Measurements from ENCODE around the gene MTHFR.

MTHFR gene

GRCh38 chr1:11805422-11806306 is at the start of gene MTHFR, which contains the start of gene CLCN6:
Gene MTHFR, minus strand, starts transcription at chr1:11805964. Its CDS starts 2,848 bp downstream, at chr1:11803116.
Gene CLCN6, plus strand, starts transcription at chr1:11806191. Its CDS starts 72 bp downstream, at chr1:11806263.
- DNase-seq (ENCODE audit: low read depth in 2 of 2): peak; percentile 92 to 95

DNA sequence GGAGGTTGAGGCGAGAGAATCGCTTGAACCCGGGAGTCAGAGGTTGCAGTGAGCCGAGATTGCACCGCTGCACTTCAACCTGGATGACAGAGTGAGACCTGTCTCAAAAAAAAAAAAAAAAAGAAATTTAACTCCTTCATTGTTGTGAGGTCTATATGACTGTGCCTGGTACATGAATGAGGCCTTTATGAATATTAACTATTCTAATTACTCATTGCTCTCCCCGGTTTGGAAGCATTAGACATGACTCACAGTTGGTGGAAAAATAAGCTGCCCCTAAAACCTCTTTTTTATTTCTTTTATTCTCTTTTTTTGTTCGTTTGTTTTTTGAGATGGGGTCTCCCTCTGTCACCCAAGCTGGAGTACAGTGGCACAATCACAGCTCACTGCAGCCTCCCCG is 49.7 kb upstream of the MTHFR start:
- no peak for DNase-seq (ENCODE audit: low read depth in 2 of 2)

DNA sequence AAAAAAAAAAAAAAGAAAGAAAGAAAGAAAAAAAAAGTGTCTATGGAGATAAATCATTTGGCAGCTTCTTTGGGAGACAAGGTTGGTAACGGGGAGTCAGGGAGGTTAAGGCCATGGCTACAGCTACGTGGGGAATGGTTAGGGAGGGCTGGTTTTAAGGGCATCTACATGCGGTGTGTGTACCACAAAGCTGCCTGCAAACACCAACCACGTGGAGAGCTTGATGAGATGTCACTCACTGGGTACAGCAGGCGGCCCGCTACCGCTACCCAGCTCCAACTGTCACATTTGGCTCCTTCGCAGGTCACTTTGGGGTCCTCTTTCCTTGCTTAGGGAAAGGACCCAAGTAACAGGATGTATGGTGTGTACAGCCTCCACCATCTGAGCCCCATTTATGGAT is 48.8 kb upstream of the MTHFR start:
- no peak for DNase-seq (ENCODE audit: low read depth in 2 of 2)

GRCh38 chr1:11851180-11851579 is 45.4 kb upstream of the MTHFR start:
- DNase-seq (ENCODE audit: low read depth in 2 of 2): no peak

GRCh38 chr1:11850156-11850555 is 44.4 kb upstream of the MTHFR start:
- DNase-seq (ENCODE audit: low read depth in 2 of 2): no peak

DNA sequence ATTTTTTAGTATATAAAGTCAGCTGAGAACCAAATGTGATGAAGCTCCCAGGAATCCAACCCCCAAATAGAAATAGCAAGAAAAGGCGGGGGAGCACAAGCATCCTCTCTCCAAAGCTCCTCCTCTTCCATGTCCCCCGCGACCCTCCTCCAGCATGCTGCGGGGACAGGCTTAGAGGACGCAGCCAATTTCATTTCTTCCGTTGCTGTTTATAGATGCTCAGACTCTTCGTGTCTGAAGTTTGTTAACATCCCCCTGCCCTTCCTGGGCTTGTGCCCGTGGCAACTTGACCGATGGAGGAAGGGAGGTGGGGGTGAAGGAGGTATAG is 42.6 kb upstream of the MTHFR start:
- no peak for DNase-seq (ENCODE audit: low read depth in 2 of 2)

DNA sequence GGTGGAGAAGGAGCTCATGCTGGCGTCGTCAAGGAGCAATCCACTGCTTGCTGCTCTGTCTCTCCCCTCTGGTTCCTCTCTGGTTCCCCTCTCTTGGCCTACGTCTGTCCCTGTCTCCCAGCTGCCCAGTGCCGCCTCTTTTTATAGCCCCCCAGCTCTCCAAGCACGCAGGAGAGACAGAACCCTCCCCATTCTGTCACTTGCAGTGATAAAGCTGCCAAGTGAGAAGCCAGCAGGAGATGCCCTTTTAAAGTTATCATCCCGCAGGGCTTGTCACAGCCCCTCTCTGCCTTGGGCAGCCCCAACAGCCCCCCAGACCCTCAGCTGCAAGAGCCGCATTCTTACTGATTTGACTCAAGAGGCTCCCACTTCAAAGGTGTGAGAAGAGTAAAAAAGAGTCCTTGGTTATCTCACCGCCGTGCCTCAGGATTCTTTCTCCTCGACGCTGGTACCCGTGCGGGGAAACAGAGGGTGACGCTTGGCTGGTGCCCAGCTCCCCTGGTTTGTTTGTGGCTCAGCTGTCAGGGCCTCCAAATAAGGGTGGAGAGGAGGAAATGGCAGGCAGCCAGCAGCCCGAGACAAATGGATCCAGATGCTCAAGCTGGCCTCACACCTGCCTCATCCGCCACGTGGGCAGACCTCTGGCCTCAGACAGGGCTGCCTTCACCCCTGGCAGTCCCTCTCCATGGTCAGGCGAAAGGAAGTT is 42.1 kb upstream of the MTHFR start, which contains the start of gene NPPA:
NPPA (minus strand) TSS at position 117 of the 706 bp plus-strand sequence; CDS start at position 18, 99 bp downstream.
- DNase-seq (ENCODE audit: low read depth in 2 of 2): no peak

GRCh38 chr1:11845641-11846335 is 40.0 kb upstream of the MTHFR start:
- DNase-seq (ENCODE audit: low read depth in 2 of 2): no peak

- no peak for DNase-seq (ENCODE audit: low read depth in 2 of 2)
Observed at GRCh38 chr1:11842154-11843041, 36.6 kb upstream of the MTHFR start.

DNA sequence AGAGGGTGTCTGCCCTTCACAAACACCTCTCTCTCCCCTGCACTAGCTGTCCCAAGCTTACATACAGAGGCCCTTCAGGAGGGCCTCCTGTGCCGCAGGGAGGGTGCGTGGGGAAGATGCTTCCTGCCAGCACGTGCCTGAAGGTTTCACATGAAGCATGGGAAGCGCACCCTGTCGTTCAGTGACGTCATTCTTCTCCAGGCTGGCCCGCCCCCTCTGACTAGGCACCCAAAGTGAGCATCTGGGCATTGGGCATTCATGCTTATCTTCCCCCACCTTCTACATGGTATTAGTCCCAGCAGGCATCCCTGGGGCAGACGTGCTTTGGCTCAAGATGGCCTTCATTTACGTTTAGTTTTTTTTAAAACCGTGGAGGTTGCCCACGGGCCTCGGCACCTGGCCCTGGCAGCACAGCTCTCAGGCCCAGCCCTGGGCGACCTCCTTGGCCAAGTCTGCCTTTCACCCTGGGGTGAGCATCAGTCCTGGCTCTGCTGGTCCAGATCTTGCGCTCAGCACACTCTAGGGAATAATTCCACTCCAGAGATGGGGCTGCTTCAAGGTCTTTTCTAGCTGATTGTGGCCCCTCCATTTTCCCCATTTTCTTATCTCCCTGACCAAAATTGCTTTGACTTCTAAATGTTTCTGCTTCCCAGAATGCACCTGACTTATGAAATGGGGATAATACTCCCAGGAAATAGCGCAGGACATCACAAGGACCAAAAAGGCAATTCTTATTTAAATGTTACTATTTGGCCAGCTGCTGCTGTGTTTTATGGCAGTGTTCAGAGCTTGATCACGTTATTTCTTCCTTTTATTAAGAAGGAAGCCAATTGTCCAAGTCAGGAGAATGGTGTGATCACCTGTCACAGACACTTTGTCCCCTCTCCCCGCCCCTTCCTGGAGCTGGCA is 35.7 kb upstream of the MTHFR start:
- DNase-seq (ENCODE audit: low read depth in 2 of 2): no peak

GRCh38 chr1:11839727-11840705 is 34.3 kb upstream of the MTHFR start:
- no peak for DNase-seq (ENCODE audit: low read depth in 2 of 2)

DNA sequence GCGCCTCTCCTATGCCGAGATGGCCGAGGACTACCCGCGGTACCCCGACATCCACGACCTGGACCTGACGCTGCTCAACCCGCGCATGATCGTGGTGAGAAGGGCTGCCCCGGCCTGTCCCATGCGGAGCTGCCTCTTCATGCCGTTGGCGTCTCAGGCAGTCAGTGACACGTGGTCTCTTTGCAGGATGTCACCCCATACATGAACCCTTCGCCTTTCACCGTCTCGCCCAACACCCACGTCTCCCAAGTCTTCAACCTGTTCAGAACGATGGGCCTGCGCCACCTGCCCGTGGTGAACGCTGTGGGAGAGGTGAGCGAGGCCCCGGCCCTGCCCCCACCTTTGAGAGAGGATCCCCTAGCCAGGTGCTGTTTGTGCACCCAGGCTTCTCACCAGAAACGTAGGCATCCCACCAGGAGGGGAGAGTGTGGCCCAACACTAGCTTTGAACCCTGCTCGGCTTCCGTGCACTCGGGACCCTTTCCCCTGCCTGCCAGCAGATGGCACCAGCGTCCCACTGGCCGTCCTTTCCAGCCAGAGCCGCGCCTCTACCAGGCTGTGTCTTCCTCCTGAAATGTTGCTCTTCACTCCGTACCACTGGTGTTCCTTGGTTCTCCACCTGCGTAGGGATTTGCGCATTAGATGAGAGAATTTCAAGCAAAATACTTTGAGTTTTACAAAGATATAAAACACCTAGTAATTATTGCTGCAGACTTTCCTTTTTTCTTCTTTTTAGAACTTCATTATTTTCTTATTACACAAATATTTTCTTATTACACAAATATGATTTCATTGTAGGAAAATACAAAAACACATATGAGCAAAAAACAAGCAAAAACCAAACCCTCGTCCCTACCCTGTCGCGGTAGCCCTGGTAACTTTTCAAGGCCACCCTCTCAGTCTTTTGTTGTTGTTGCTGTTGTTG is 32.8 kb upstream of the MTHFR start:
- DNase-seq (ENCODE audit: low read depth in 2 of 2): peak; percentile 67 to 70

- no peak for DNase-seq (ENCODE audit: low read depth in 2 of 2)
Observed at GRCh38 chr1:11837767-11838348, 32.1 kb upstream of the MTHFR start.

DNA sequence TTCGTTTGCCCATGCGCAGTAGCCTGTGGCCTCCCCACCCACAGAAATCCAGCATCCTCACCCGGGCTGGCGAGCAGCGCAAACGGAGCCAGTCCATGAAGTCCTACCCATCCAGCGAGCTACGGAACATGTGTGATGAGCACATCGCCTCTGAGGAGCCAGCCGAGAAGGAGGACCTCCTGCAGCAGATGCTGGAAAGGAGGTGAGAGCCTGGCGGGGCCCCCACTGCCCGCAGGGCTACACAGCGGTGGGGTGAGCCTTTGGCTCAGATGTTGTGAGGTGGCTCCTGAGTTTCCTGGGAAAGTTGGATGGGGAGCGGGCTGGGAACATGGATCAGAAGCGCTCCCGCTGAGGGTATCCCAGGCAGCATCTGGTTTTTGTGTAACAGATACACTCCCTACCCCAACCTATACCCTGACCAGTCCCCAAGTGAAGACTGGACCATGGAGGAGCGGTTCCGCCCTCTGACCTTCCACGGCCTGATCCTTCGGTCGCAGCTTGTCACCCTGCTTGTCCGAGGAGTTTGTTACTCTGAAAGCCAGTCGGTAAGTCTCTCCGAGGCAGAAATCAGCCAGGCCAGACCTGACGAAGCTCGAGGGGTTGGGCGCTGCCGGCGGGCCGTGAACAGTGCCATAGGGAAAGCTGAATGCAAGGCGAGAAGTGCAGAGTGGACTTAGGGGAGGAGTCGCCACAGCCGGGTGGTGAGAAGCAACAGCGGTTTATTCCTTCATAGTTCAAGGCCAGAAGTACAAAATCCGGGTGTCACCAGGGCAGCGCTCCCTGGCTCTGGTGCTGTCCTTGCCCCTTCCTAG is 31.4 kb upstream of the MTHFR start:
- no peak for DNase-seq (ENCODE audit: low read depth in 2 of 2)

- no peak for DNase-seq (ENCODE audit: low read depth in 2 of 2)
Observed at GRCh38 chr1:11835441-11836225, 29.9 kb upstream of the MTHFR start.

DNA sequence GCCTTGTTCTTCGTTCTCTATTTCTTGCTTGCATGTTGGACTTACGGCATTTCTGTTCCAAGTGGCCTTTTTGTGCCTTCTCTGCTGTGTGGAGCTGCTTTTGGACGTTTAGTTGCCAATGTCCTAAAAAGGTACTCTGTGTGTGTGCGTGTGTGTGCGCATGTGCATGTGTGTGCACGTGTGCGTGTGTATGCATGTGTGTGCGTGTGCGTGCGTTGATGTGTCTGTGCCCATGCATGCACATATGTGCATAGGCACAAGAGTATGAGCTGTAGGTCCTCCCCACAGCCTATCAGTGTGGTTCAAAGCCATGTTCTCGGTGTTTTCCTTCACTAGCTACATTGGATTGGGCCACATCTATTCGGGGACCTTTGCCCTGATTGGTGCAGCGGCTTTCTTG is 28.1 kb upstream of the MTHFR start:
- DNase-seq (ENCODE audit: low read depth in 2 of 2): no peak

Data from stimulated activated CD4-positive, alpha-beta T cell treated with anti-CD3 and anti-CD28 coated beads, Interleukin-1b, Interleukin-23, amount 100 ng/mL, for 4 hours (primary cell).